GM19238 (cell line): ENCODE measurements around the gene MSS51.
"Not testable (repeated sequence)": the region's sequence is repeated elsewhere in the genome, so short reads cannot be mapped to it uniquely, and the experiment has no call there.

ENCODE experiments used
- DNase-seq: peaks from one replicate; pipeline ENCODE4 v3.0.0; 2011; ENCODE audit warnings: low spot score; ENCODE audit not compliant: insufficient read length

Gene MSS51

GRCh38 chr10:73414230-73414945 lies 19.0 kb downstream of the MSS51 start:
- DNase-seq, result no peak

- peak; percentile 95 for DNase-seq
These were observed 19.7 kb downstream of the MSS51 start, which contains the start of gene ANXA7 for GRCh38 chr10:73413528-73414229. Gene ANXA7, minus strand, starts transcription at chr10:73414058. Its CDS starts 13,202 bp downstream, at chr10:73400856.

- peak; percentile 13 for DNase-seq
These were observed 20.2 kb downstream of the MSS51 start for GRCh38 chr10:73413108-73413527.

- DNase-seq, result no peak
These were observed 22.5 kb downstream of the MSS51 start for GRCh38 chr10:73410897-73411296.

- DNase-seq, result no peak
These were observed 24.3 kb downstream of the MSS51 start for GRCh38 chr10:73408978-73409521.

- DNase-seq, result no peak
These were observed 25.3 kb downstream of the MSS51 start for GRCh38 chr10:73408061-73408460.

GRCh38 chr10:73407495-73407894 lies 25.9 kb downstream of the MSS51 start:
- DNase-seq, result no peak

- DNase-seq, result no peak
These were observed 26.5 kb downstream of the MSS51 start for GRCh38 chr10:73406846-73407245.

GRCh38 chr10:73405556-73405955 lies 27.8 kb downstream of the MSS51 start:
- DNase-seq, result no peak

GRCh38 chr10:73404690-73405089 lies 28.7 kb downstream of the MSS51 start:
- DNase-seq, result no peak

- no peak for DNase-seq
These were observed 31.7 kb downstream of the MSS51 start for GRCh38 chr10:73401636-73402035.

GRCh38 chr10:73399063-73399462 lies 34.3 kb downstream of the MSS51 start:
- DNase-seq, result no peak

GRCh38 chr10:73398024-73398423 lies 35.3 kb downstream of the MSS51 start:
- DNase-seq, result no peak

GRCh38 chr10:73394325-73394724 lies 39.0 kb downstream of the MSS51 start:
- not testable (repeated sequence) for DNase-seq

- DNase-seq, result no peak
These were observed 45.1 kb downstream of the MSS51 start for GRCh38 chr10:73388228-73388627.

- DNase-seq, result no peak
These were observed 46.8 kb downstream of the MSS51 start for GRCh38 chr10:73386583-73386982.

GRCh38 chr10:73379064-73379748 lies 54.2 kb downstream of the MSS51 start:
- no peak for DNase-seq

- no peak for DNase-seq
These were observed 56.7 kb downstream of the MSS51 start for GRCh38 chr10:73376679-73377078.
